GM21619 (cell line): ENCODE measurements around the gene AP5B1.

Source experiments
- ATAC-seq: cut with Tn5 transposase; IDR thresholded peaks from one replicate; pipeline ENCODE4 v1.9.1; 2021; ENCODE audit not compliant: unreplicated experiment

Gene AP5B1

DNA sequence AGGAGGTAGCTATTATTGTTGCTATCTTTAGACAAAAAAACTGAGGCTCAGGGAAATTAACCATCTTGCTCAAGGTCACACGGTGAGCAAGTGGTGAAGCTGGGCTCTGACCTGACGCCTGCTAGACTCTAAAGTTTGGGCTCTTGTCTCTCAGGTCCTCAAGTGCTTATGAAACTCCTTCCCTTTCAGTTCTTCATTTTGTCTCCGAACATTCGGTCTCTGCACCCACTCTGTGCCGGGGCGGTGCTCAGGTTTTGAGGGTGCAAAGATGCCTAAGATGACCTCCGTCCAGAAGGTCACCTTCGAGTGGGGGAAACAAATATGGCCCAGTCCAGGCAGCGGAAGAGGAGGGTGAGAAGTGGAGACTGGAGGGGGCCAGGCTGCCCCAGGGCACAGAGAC, 22.1 kb upstream of the AP5B1 start:
- ATAC-seq = peak; percentile 87

DNA sequence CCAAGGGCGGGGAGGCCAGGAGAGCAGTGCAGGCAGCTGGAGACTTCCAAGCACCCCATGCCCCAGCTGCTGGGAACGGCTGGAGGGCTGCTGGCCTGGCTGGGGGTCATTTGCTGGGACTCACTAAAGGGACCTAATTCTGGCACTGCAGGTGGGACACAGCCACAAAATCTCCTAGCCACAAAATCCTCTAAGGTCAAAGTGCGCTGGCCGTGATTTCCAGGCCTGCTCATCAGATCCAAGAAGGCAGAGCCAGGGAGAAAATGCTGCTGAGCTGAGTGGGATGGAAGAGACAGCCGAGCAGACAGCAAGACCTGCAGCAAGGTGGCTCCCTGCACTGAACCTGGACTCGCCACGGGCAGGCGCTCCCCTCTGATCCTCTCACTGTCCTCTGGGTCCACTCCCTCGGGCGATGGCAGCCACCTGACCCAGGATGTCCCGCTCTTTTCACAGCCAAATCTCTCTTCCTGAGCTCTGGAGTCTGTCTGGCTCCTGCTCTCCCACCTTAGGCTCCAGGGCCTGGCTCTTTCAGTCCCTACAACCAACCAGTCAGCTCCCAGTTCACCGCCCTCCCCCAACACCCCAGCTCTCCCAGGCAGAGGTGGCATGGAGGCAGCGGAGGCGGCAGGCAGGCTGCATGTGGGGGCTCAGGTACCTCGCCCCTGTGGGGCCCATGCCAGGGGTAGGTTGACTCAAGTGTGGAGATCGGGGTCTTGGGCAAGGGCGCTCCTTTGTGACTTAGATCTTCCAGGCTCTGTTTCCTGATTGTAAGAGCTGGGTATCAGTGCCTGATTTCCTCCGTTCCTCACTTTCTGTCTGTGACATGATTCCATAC, 20.6 kb upstream of the AP5B1 start:
- ATAC-seq = no peak

- no peak for ATAC-seq
Observed at GRCh38 chr11:65798882-65799281, 18.1 kb upstream of the AP5B1 start.

DNA sequence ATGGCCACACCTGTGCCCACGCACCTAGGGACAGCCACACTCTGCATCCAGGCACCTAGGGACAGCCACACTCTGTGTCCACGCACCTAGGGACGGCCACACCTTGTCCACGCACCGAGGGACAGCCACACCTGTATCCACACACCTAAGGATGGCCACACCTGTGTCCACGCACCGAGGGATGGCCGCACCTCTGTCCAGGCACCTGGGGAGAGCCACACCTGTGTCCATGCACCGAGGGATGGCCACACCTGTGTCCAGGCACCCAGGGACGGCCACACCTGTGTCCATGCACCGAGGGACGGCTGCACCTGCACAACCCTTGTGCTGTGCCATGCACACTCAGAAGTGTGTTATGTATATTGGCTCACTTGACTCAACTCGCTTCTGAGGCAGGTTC, 16.9 kb upstream of the AP5B1 start:
- ATAC-seq = no peak

GRCh38 chr11:65796726-65797601, 16.2 kb upstream of the AP5B1 start:
- no peak for ATAC-seq

DNA sequence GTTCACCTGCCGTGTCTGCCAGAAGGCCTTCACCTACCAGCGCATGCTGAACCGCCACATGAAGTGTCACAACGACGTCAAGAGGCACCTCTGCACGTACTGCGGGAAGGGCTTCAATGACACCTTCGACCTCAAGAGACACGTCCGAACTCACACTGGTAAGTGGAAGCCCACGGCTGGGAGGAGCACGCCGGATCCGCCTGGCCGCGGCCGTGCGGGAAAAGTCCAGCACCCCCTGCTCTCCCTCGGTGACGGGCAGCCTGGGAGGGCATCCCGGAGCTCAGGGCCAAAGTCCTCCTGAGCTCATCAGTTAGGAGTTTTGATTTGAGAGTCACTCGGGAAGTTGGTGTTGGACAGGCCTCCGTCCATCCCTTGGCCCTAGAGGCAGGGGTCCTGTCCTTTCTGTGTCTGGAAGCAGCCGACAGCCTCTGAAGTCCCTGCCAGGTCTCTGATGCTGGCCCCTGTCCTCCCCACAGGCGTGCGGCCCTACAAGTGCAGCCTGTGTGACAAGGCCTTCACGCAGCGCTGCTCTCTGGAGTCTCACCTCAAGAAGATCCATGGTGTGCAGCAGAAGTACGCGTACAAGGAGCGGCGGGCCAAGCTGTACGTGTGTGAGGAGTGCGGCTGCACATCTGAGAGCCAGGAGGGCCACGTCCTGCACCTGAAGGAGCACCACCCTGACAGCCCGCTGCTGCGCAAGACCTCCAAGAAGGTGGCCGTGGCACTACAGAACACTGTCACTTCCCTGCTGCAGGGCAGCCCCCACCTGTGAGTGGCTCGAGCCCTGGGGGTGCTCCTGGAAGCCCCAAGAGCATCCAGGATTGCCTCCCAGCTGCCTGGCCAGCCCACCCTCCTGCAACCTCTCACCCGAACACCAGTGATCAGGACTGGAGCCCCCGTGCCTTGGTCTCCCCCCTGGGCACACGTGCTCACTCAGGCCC, 14.1 kb upstream of the AP5B1 start:
- ATAC-seq = no peak

DNA sequence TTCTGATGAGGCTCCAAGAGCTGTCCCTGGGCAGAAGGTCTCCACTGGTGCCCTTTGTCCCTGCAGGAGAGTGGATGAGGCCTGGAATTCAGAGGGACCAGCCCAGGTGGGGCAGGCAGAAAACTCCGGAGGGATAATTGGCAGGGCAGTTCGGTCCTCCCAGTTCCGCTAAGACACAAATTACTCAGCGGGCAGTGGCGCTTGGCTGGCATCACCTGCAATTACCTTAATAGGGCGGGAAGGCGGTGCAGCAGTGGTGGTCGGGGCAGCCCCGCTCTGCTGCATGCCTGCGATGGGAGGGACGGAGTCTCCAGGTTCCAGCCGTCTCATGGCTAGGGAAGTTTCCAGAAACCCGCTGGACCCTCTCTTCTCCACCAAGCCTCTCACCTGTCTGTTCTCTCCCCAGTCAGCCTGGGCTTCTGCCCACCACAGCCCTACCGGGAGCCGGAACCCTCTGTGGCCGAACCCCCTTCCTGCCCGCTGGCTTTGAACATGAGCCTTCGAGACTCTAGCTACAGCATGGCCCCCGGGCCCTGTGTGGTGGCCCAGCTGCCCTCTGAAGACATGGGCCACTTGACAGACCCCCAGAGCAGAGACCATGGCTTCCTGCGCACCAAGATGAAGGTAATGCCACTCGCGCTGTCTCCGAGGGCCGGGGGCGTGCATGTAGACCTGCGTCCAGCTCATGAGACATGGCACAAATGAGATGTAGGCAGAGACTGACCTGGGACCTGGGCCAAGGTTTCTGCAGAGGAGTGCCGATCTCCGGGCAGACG, 13.0 kb upstream of the AP5B1 start:
- no peak for ATAC-seq

DNA sequence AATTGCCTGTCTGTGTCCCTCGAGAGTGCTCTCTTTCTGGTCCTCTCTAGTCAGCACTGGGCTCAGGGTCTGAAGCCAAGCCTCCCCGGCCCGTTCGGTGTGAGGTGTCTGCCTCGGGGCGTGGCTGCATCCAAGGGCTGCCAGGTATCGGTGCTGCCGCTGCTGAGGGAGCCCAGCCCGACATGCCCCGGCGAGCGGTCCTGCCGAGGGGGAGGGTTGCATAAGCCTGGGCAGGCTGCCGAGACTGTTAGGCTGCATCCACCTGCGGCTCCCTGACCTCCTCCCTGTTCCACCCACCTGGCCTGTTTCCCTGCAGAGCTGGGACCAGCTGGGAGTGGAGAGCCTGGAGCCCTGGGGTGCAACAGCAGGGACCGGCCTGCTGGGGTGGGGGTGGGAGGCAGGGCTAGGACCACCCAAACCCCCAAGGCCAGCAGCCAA, 12.4 kb upstream of the AP5B1 start:
- no peak for ATAC-seq

DNA sequence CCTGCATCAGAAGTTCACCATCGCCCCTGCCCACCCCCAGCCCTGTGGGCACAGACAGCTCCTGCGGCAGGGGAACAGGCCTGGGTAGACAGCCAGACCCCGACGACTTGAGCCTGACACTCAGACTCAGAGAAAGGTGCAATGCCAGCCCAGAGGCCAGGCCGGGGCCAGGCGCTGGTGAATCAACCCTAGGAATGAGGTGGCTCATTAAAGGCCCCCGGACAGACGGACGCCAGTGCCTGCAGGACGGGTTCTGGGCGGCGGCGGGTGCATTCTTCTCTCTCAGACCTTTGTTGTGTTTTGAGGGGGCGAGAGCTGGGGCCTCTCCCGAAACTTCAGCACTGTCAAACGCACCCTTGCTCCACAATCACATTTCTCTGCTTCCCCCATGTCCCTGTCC, 11.7 kb upstream of the AP5B1 start:
- no peak for ATAC-seq

DNA sequence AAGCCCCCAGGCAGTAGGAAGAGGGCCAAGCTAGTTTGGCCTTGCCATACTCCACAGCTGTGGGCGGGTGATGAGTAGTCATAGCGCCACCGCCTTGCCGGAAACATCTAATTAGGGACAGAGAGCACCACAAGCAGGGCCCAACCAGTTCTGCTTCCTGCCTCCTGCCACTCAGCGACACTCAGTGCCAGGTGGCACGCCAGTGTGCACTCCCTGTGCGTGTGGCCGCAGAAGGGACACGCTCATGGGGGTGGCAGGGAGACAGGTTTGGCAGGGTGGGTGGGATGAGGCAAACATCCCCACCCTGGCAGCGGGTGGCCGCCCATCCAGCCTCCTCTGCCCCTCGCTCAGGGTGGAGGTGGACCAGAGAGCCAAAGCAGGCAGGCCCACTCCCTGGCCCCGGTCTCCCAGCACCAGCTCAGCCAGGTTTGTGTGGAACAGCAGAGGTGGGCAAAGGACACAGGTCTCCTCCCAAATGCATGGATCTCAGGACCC, 11.0 kb upstream of the AP5B1 start:
- ATAC-seq = peak; percentile 93

DNA sequence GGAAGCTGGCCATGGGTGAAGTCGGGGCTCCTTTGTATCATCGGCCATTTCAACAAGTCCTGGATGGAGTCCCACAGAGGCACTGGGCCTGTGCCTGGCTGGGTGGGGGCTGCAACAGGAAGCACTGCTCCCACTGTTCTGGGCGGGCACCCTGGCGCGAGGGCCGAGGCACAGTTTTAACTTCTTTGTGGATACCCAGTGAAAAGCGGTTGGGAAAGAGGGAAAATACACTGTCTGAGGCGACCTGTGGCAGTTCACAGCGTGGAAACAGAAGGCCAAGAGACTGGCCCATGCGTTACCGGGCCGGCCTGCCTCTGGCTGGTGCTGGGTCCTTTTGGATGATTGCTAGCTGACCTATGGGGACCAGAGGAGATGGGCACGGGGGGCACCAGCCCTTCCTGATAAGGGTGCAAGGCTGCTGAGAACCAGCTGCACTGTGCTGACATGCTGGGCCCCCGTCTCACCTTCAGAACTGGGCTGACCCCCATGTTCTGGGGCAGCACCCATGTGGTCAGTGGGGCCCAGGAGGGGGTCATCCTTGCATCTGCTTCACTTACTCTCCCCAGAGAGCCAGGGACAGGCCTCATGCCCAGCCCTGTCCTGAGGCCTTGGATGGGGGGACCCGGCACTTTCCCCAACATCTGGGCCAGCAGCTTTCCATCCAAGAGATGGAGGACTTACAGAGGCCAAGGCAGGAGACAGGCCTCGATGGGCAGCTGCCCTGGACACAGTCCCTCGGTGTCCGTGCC, 10.3 kb upstream of the AP5B1 start:
- ATAC-seq = no peak

DNA sequence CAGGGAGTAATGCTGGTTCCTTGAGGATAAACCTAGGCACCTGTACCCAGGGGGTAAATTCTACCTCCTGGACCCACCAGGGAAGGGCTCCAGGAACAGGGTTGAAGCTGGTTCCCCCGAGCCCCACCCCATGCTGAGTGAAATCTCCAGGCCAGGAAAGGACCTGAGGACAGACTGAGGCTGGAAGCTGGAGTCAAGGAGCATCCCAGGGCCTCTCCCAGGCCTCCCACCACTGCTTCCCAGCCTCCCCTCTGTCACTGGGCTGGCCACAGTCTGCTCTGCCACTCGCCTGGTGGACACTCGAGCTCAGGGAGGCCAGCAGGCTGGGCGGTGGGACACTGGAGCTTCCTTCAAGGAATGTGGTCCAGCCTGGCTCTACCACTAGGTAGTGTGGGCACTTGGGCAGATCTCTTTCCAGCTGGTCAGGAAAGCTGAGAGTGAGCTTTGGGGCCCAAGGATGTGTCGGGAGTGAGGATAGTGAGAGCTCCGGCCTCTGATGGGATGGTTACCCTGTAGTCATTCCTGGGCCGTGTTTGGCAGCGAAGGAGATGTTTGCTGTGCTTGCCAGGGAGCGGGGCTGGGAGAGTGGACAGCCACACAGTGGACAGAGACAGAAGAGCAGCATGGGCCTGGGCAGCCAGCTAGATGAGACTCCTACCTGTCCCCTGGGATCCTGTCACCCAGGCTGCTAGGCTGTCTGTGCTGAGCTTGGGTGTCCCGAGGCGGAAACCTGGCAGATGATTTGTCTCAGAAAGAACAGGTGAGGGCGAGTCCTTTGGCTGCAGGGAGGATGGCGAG, 9.5 kb upstream of the AP5B1 start:
- ATAC-seq = no peak

DNA sequence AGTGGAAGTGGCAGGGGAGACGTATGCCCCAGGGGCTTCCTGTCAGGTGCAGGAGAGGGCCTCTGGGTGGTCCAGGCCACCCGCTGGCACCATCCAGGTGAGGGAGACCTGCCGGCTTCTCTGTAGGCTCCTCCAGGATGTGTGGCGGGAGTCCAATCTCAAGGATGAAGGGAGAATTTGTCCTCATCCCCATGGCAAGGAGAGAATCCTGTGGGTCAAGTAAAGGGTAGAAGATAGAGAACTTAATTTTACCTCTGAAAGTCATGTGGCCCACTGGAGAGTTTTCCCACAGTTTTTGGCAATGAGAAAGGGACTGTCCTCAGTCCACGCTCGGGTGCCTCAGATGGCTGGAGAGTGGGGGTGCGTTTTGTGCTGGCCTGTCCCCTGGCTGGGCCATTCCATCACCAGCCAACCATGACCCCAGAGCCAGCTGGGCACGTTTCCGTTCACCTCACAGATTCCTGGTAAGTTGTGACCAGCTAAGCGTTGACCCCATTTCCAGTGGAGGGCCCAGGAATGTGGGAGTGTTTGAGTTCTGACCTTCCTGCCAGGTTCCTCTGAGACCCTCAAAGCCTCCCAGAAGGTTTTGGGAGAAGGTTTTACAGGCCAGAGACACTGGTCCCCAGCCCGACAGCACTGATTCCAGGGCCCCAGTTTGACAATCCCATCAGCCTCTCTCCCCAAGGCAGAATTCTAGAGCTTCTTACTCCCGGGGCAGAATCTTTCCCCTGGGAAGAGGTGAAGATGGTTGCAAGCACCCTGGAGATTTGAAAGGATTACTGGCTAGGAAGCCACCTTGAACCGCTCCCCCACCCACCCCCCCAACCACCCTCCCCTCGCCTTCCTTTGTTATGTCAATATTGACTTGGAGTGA, 8.7 kb upstream of the AP5B1 start:
- no peak for ATAC-seq

DNA sequence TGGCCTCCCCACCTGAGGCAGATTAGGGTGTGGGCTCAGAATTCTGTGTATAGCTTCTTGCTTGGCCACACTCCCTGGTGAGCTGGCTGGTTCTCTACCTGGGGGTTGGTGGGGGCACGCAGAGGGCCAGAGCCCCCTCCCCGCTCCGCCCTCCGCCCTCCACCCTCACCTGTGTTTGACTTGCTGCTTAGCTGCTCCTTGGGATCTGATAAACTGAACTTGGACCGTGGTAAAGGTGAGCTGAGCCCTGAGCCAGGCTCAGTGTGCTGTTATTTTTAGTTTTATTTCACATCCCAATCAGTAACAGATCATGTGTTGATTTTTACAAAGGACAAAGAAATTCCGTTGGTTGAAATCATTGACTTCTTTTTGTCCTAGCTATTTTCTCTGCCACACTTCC, 8.0 kb upstream of the AP5B1 start:
- no peak for ATAC-seq

- ATAC-seq = no peak
Observed at GRCh38 chr11:65787649-65788622, 7.2 kb upstream of the AP5B1 start.
